A673 (cell line): ENCODE results near the gene PRR5. TPM values are rescaled to one million over a fixed set of nuclear protein-coding genes. Genes with fewer than 3 reads are reported as not detected.

Source experiments
- BruUV-seq: library from RNA; stranded (reverse); fragments of 400-500 nt; replicated peaks from 2 replicates; lab custom pipeline; 2021; lab: Mats Ljungman, UMichigan
- CTCF ChIA-PET: fragments of 300-600 bp; sonication (Branson Sonifier 250); formaldehyde crosslinking; loops from one replicate; lab custom pipeline; 2022; ENCODE audit warnings: antibody characterized with exemption; lab: Charles Lee
- POLR2A ChIA-PET: fragments of 300-600 bp; sonication (Branson Sonifier 250); formaldehyde crosslinking; loops from one replicate; lab custom pipeline; 2022; ENCODE audit warnings: antibody characterized with exemption; ENCODE audit not compliant: low non-redundant PET; lab: Charles Lee
- DNase-seq: peaks from one replicate; pipeline ENCODE4 v3.0.0-alpha.2; 2015; ENCODE audit warnings: low spot score
- H3K27ac ChIP-seq: fragments of 200-600 bp; sonication (generic); 2 replicates; pipeline ENCODE4 v1.5.1; 2016; ENCODE audit warnings: mixed run types, low read depth, mild to moderate bottlenecking, mixed read lengths, antibody characterized with exemption, low read length; ENCODE audit not compliant: poor library complexity, severe bottlenecking
- H3K27me3 ChIP-seq: fragments of 200-600 bp; sonication (generic); replicated peaks from 2 replicates; pipeline ENCODE4 v1.6.1; 2017; ENCODE audit warnings: mixed run types, low read depth, mild to moderate bottlenecking, mixed read lengths, antibody characterized with exemption, low read length; ENCODE audit not compliant: insufficient read depth, poor library complexity
- H3K36me3 ChIP-seq: fragments of 200-600 bp; sonication (generic); 2 replicates; pipeline ENCODE4 v1.6.1; 2016; ENCODE audit warnings: mixed run types, mild to moderate bottlenecking, mixed read lengths, antibody characterized with exemption, low read length; ENCODE audit not compliant: insufficient read depth, poor library complexity, severe bottlenecking
- H3K4me1 ChIP-seq: fragments of 200-600 bp; sonication (generic); 2 replicates; pipeline ENCODE4 v1.6.1; 2017; ENCODE audit warnings: mixed run types, mild to moderate bottlenecking, mixed read lengths, antibody characterized with exemption, low read length; ENCODE audit not compliant: insufficient read depth, poor library complexity, severe bottlenecking
- H3K4me3 ChIP-seq: fragments of 200-600 bp; sonication (generic); 2 replicates; pipeline ENCODE4 v1.5.1; 2016; ENCODE audit warnings: low read depth, mixed run types, mild to moderate bottlenecking, mixed read lengths, low read length; ENCODE audit not compliant: poor library complexity, severe bottlenecking
- H3K9me3 ChIP-seq: fragments of 200-600 bp; sonication (generic); 2 replicates; pipeline ENCODE4 v1.6.1; 2016; ENCODE audit warnings: mixed run types, low read depth, mild to moderate bottlenecking, mixed read lengths, antibody characterized with exemption, low read length; ENCODE audit not compliant: poor library complexity, severe bottlenecking
- EZH2 ChIP-seq: fragments of 200-600 bp; sonication (generic); IDR thresholded peaks from 2 replicates; pipeline ENCODE4 v1.6.1; 2017; ENCODE audit warnings: borderline replicate concordance, low read depth, mild to moderate bottlenecking, mixed read lengths, antibody characterized with exemption, low read length; ENCODE audit not compliant: poor library complexity, severe bottlenecking
- intact Hi-C: fragments of 100-400 bp; cut with micrococcal nuclease; formaldehyde crosslinking; loops from one replicate; pipeline ENCODE4 v1.10.0; 2022; ENCODE audit not compliant: unreplicated experiment
- total RNA-seq: library from RNA; stranded (reverse); gene quantifications from 2 replicates; pipeline ENCODE4 v1.2.3, GENCODE V29; 2021
- TF ChIP-seq, protein P1 (sequence below): fragments of 300-800, 200-600 bp; sonication (generic); conservative IDR thresholded peaks from 2 replicates; pipeline ENCODE4 v1.5.1; 2017; ENCODE audit warnings: low read depth, mild to moderate bottlenecking, antibody characterized with exemption, low read length, moderate library complexity, mixed read lengths

The PRR5 gene
- total RNA-seq, 1 experiment from 2014 or later: 17.9 TPM

DNA sequence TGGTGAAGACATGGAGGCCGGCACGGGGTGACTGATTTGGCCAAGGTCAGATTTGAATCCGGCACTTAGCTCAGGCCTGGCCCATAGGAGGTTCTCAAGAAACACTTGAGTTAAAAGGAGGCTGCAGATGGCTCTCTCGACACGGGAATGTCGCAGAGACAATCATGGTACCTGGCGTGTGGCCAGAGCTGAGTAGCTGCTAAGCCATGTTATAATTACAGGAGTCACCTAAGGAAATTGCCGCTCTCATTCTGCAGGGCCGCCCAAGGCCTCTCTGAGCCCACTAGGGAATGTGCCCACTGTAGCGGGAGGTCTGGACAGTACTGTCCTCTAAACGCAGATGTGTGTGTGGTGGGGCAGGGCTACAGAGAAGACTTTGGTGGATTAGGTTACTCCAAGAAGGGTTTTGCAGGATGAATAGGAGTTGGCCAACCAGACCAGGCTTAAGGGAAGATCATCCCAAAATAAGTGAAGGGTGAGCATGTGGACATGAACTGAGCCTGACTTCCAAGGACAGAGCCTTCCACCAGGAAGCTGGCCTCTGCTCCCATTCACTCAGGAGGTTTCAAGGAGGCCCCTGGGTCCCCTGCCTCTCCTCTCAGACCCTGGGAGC lies 19.3 kb upstream of the PRR5 start:
- Histone ChIP-seq H3K36me3 (no peaks in the 10 kb centered on the region), H3K4me1 (peaks cover 9% of the 10 kb centered on the region), H3K27me3 (no peaks in the 10 kb centered on the region), H3K9me3 (no peaks in the 10 kb centered on the region), H3K4me3 (no peak overlapping the region), H3K27ac (no peak overlapping the region)
- BruUV-seq: no TSS peak
- DNase-seq: no peak
- intact Hi-C loops: no loop called here
- POLR2A ChIA-PET: no interaction called here
- TF ChIP-seq, protein P1, sequence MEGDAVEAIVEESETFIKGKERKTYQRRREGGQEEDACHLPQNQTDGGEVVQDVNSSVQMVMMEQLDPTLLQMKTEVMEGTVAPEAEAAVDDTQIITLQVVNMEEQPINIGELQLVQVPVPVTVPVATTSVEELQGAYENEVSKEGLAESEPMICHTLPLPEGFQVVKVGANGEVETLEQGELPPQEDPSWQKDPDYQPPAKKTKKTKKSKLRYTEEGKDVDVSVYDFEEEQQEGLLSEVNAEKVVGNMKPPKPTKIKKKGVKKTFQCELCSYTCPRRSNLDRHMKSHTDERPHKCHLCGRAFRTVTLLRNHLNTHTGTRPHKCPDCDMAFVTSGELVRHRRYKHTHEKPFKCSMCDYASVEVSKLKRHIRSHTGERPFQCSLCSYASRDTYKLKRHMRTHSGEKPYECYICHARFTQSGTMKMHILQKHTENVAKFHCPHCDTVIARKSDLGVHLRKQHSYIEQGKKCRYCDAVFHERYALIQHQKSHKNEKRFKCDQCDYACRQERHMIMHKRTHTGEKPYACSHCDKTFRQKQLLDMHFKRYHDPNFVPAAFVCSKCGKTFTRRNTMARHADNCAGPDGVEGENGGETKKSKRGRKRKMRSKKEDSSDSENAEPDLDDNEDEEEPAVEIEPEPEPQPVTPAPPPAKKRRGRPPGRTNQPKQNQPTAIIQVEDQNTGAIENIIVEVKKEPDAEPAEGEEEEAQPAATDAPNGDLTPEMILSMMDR: no peak
- CTCF ChIA-PET: no interaction called here

DNA sequence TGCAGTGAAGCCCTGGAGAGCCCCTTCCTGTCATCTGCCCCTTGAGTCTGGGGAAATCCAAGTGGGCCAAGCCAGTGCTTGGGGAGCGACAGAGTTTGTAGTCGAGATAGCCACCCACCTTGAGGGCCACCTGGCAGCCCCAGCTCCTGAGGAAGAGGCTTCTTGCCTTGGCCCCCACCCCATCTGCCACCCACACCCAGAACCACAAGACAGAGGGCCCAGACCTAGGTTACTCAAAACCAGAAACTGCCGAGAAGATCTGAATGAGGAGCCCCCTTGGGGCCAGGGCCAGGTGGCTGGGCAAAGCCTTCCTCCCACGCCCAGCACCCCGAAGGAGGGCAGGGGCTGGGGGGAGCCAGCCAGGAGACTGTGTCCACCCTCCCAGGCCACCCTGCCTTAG lies 18.8 kb upstream of the PRR5 start:
- no peak overlapping the region for H3K27ac ChIP-seq
- ChIA-PET CTCF (no interaction called here), POLR2A (no interaction called here)
- intact Hi-C loops: no loop called here
- H3K4me1 ChIP-seq: peaks cover 9% of the 10 kb centered on the region
- no peaks in the 10 kb centered on the region for H3K9me3 ChIP-seq
- TF ChIP-seq, protein P1: no peak
- no peak for TF ChIP-seq EZH2
- no TSS peak for BruUV-seq
- H3K4me3 ChIP-seq: no peak overlapping the region
- H3K27me3 ChIP-seq: no peaks in the 10 kb centered on the region
- DNase-seq: no peak
- H3K36me3 ChIP-seq: no peaks in the 10 kb centered on the region

DNA sequence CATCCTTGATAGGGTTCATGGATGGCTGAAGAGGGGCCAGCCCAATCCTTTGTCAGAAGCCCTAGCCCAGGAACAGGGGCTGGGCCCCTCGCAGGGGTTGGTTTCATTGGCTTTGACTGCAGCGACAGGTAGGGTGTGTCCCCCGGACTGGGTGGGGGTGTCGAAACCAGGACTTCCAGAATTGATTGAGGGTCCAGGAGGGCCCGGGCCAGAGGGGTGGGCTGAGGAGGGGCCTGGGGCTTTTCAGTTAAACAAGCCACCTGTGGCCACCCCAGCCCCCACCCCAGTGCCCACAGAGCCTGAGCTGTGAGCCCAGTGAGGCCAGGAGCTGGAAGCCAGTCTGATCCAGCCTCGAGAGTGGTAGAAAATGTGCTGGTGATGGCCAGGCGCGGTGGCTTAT lies 18.1 kb upstream of the PRR5 start:
- no TSS peak for BruUV-seq

More for the DNA sequence above, 18.1 kb upstream of the PRR5 start:
- H3K9me3 ChIP-seq: no peaks in the 10 kb centered on the region
- H3K27me3 ChIP-seq: no peaks in the 10 kb centered on the region
- CTCF ChIA-PET: interaction anchor here (0.5 to 1.3 kb wide), 3 partner anchors 24 to 112 kb away, joined by 3 to 8 read pairs (median 3); no protein-coding TSS in a partner anchor
- H3K27ac ChIP-seq: no peak overlapping the region
- no peak for DNase-seq
- no peak overlapping the region for H3K4me3 ChIP-seq
- TF ChIP-seq EZH2: no peak
- TF ChIP-seq, protein P1: no peak
- no peaks in the 10 kb centered on the region for H3K36me3 ChIP-seq
- POLR2A ChIA-PET: no interaction called here
- peaks cover 9% of the 10 kb centered on the region for H3K4me1 ChIP-seq
- intact Hi-C loops: no loop called here
